ENCODE results near the gene CST9L. TPM values are rescaled to one million over a fixed set of nuclear protein-coding genes. Genes with fewer than 3 reads are reported as not detected.

CST9L gene
- total RNA-seq, 5 donors from 2014 or later (not counting 1 experiment from before 2014, with no cell fraction given): not detected

- Mint-ChIP-seq H3K27me3 (peaks cover 8 to 12% of the 10 kb centered on the region in 2 donors), H3K36me3 (no peaks in the 10 kb centered on the region), H3K27ac (no peak overlapping the region), H3K4me1 (no peaks in the 10 kb centered on the region), H3K4me3 (no peak overlapping the region), H3K9me3 (peaks cover 0 to 13% (median 0%) of the 10 kb centered on the region in 3 donors)
- Histone ChIP-seq H3K27ac (ENCODE audit: low read length) (no peak overlapping the region), H3K9me3 (no peaks in the 10 kb centered on the region), H3K27me3 (replicated peaks in 1 of 2; ENCODE audit: control insufficient read depth in 2 of 2, extremely low read depth in 1 of 2, insufficient read depth in 2 of 2, low read length in 1 of 2) (peaks cover 0 to 32% of the 10 kb centered on the region in 2 experiments), H3K4me3 (ENCODE audit: control insufficient read depth in 1 of 2, extremely low read depth in 1 of 2, low read length in 1 of 2) (no peak overlapping the region), H3K36me3 (ENCODE audit: control insufficient read depth in 2 of 2, extremely low read depth in 1 of 2, insufficient read depth in 1 of 2, low read length in 1 of 2) (no peaks in the 10 kb centered on the region), H3K4me1 (ENCODE audit: control insufficient read depth in 1 of 2, extremely low read depth in 1 of 2, insufficient read depth in 2 of 2, low read length in 2 of 2) (no peaks in the 10 kb centered on the region)
- ChIA-PET CTCF (no interaction called here), POLR2A (no interaction called here)
- DNase-seq: no peak
- ATAC-seq (replicated peaks in 1 of 4): no peak
- 71% methylated on average over 1 of the region's 7 CpGs for WGBS (ENCODE audit: insufficient coverage)
Measured at GRCh38 chr20:23566199-23566932, 1.9 kb downstream of the CST9L start.

- ATAC-seq (replicated peaks in 1 of 4): no peak
- no peaks in the 10 kb centered on the region for H3K4me1 ChIP-seq (ENCODE audit: control insufficient read depth in 1 of 2, extremely low read depth in 1 of 2, insufficient read depth in 2 of 2, low read length in 2 of 2)
- H3K4me3 ChIP-seq (ENCODE audit: control insufficient read depth in 1 of 2, extremely low read depth in 1 of 2, low read length in 1 of 2): no peak overlapping the region
- ChIA-PET POLR2A (no interaction called here), CTCF (no interaction called here)
- H3K36me3 ChIP-seq (ENCODE audit: control insufficient read depth in 2 of 2, extremely low read depth in 1 of 2, insufficient read depth in 1 of 2, low read length in 1 of 2): no peaks in the 10 kb centered on the region
- Mint-ChIP-seq H3K9me3 (peaks cover 0 to 13% (median 0%) of the 10 kb centered on the region in 3 donors), H3K4me3 (no peak overlapping the region), H3K27me3 (peaks cover 8 to 12% of the 10 kb centered on the region in 2 donors), H3K36me3 (no peaks in the 10 kb centered on the region), H3K4me1 (no peaks in the 10 kb centered on the region), H3K27ac (no peak overlapping the region)
- no peak overlapping the region for H3K27ac ChIP-seq (ENCODE audit: low read length)
- H3K9me3 ChIP-seq: no peaks in the 10 kb centered on the region
- DNase-seq: no peak
- H3K27me3 ChIP-seq (replicated peaks in 1 of 2; ENCODE audit: control insufficient read depth in 2 of 2, extremely low read depth in 1 of 2, insufficient read depth in 2 of 2, low read length in 1 of 2): peaks cover 0 to 32% of the 10 kb centered on the region in 2 experiments
- WGBS (ENCODE audit: insufficient coverage): 100% methylated on average over 1 of the region's 2 CpGs
Measured at GRCh38 chr20:23565503-23566045, 2.7 kb downstream of the CST9L start.

- ATAC-seq (replicated peaks in 1 of 4) (no peak), DNase-seq (no peak)
- ChIA-PET POLR2A (no interaction called here), CTCF (no interaction called here)
- no peak overlapping the region for H3K27ac Mint-ChIP-seq
- no peaks in the 10 kb centered on the region for H3K4me1 ChIP-seq (ENCODE audit: control insufficient read depth in 1 of 2, extremely low read depth in 1 of 2, insufficient read depth in 2 of 2, low read length in 2 of 2)
- H3K9me3 Mint-ChIP-seq: peaks cover 3 to 16% (median 4%) of the 10 kb centered on the region in 3 donors
- 86% methylated on average over 1 of the region's 3 CpGs for WGBS (ENCODE audit: insufficient coverage)
- peaks cover 0 to 32% of the 10 kb centered on the region in 2 experiments for H3K27me3 ChIP-seq (replicated peaks in 1 of 2; ENCODE audit: control insufficient read depth in 2 of 2, extremely low read depth in 1 of 2, insufficient read depth in 2 of 2, low read length in 1 of 2)
- H3K36me3 ChIP-seq (ENCODE audit: control insufficient read depth in 2 of 2, extremely low read depth in 1 of 2, insufficient read depth in 1 of 2, low read length in 1 of 2): no peaks in the 10 kb centered on the region
- no peaks in the 10 kb centered on the region for H3K36me3 Mint-ChIP-seq
- H3K27ac ChIP-seq (ENCODE audit: low read length): no peak overlapping the region
- peaks cover 11 to 15% of the 10 kb centered on the region in 2 donors for H3K27me3 Mint-ChIP-seq
- no peak overlapping the region for H3K4me3 ChIP-seq (ENCODE audit: control insufficient read depth in 1 of 2, extremely low read depth in 1 of 2, low read length in 1 of 2)
- no peak overlapping the region for H3K4me3 Mint-ChIP-seq
- no peaks in the 10 kb centered on the region for H3K9me3 ChIP-seq
- no peaks in the 10 kb centered on the region for H3K4me1 Mint-ChIP-seq
Measured at GRCh38 chr20:23564927-23565326, 3.4 kb downstream of the CST9L start.

- Histone ChIP-seq H3K27me3 (replicated peaks in 1 of 2; ENCODE audit: control insufficient read depth in 2 of 2, extremely low read depth in 1 of 2, insufficient read depth in 2 of 2, low read length in 1 of 2) (peaks cover 0 to 28% of the 10 kb centered on the region in 2 experiments), H3K27ac (ENCODE audit: low read length) (no peak overlapping the region), H3K4me1 (ENCODE audit: control insufficient read depth in 1 of 2, extremely low read depth in 1 of 2, insufficient read depth in 2 of 2, low read length in 2 of 2) (no peaks in the 10 kb centered on the region), H3K9me3 (no peaks in the 10 kb centered on the region), H3K36me3 (ENCODE audit: control insufficient read depth in 2 of 2, extremely low read depth in 1 of 2, insufficient read depth in 1 of 2, low read length in 1 of 2) (no peaks in the 10 kb centered on the region), H3K4me3 (ENCODE audit: control insufficient read depth in 1 of 2, extremely low read depth in 1 of 2, low read length in 1 of 2) (no peak overlapping the region)
- Mint-ChIP-seq H3K9me3 (peaks cover 6 to 28% (median 9%) of the 10 kb centered on the region in 3 donors), H3K36me3 (no peaks in the 10 kb centered on the region), H3K27ac (no peak overlapping the region), H3K4me1 (no peaks in the 10 kb centered on the region), H3K4me3 (no peak overlapping the region), H3K27me3 (peaks cover 13% of the 10 kb centered on the region in 2 donors)
- CTCF ChIA-PET: no interaction called here
- no peak for ATAC-seq (replicated peaks in 1 of 4)
- no peak for DNase-seq
- 67% methylated on average over 1 of the region's 1 CpG for WGBS (ENCODE audit: insufficient coverage)
- POLR2A ChIA-PET: no interaction called here
Measured at GRCh38 chr20:23562721-23563342, 5.5 kb downstream of the CST9L start.

GRCh38 chr20:23554401-23554800 lies 13.9 kb downstream of the CST9L start:
- Histone ChIP-seq H3K36me3 (ENCODE audit: control insufficient read depth in 2 of 2, extremely low read depth in 1 of 2, insufficient read depth in 1 of 2, low read length in 1 of 2) (no peaks in the 10 kb centered on the region), H3K27me3 (replicated peaks in 1 of 2; ENCODE audit: control insufficient read depth in 2 of 2, extremely low read depth in 1 of 2, insufficient read depth in 2 of 2, low read length in 1 of 2) (no peaks in the 10 kb centered on the region), H3K4me3 (ENCODE audit: control insufficient read depth in 1 of 2, extremely low read depth in 1 of 2, low read length in 1 of 2) (no peak overlapping the region), H3K27ac (ENCODE audit: low read length) (no peak overlapping the region), H3K9me3 (no peaks in the 10 kb centered on the region), H3K4me1 (ENCODE audit: control insufficient read depth in 1 of 2, extremely low read depth in 1 of 2, insufficient read depth in 2 of 2, low read length in 2 of 2) (no peaks in the 10 kb centered on the region)
- Mint-ChIP-seq H3K27me3 (peaks cover 5 to 10% of the 10 kb centered on the region in 2 donors), H3K9me3 (peaks cover 3 to 17% (median 8%) of the 10 kb centered on the region in 3 donors), H3K27ac (no peak overlapping the region), H3K4me1 (no peaks in the 10 kb centered on the region), H3K4me3 (no peak overlapping the region), H3K36me3 (no peaks in the 10 kb centered on the region)
- no peak for DNase-seq
- 40% methylated on average over 1 of the region's 1 CpG for WGBS (ENCODE audit: insufficient coverage)
- no peak for ATAC-seq (replicated peaks in 1 of 4)
- ChIA-PET POLR2A (no interaction called here), CTCF (interaction anchor here in 1 of 2 donors (0.6 kb wide), 1 partner anchor 460 kb away, joined by 5 read pairs; no protein-coding TSS in a partner anchor)

GRCh38 chr20:23551786-23552185 lies 16.5 kb downstream of the CST9L start:
- ATAC-seq (replicated peaks in 1 of 4) (no peak), DNase-seq (no peak)
- Histone ChIP-seq H3K27me3 (replicated peaks in 1 of 2; ENCODE audit: control insufficient read depth in 2 of 2, extremely low read depth in 1 of 2, insufficient read depth in 2 of 2, low read length in 1 of 2) (peaks cover 0 to 6% of the 10 kb centered on the region in 2 experiments), H3K9me3 (no peaks in the 10 kb centered on the region), H3K27ac (ENCODE audit: low read length) (no peak overlapping the region), H3K4me3 (ENCODE audit: control insufficient read depth in 1 of 2, extremely low read depth in 1 of 2, low read length in 1 of 2) (no peak overlapping the region), H3K4me1 (ENCODE audit: control insufficient read depth in 1 of 2, extremely low read depth in 1 of 2, insufficient read depth in 2 of 2, low read length in 2 of 2) (no peaks in the 10 kb centered on the region), H3K36me3 (ENCODE audit: control insufficient read depth in 2 of 2, extremely low read depth in 1 of 2, insufficient read depth in 1 of 2, low read length in 1 of 2) (no peaks in the 10 kb centered on the region)
- ChIA-PET CTCF (no interaction called here), POLR2A (no interaction called here)
- H3K4me1 Mint-ChIP-seq: no peaks in the 10 kb centered on the region
- H3K4me3 Mint-ChIP-seq: no peak overlapping the region
- no peak overlapping the region for H3K27ac Mint-ChIP-seq
- H3K36me3 Mint-ChIP-seq: no peaks in the 10 kb centered on the region
- H3K9me3 Mint-ChIP-seq: peaks cover 0 to 3% (median 0%) of the 10 kb centered on the region in 3 donors
- H3K27me3 Mint-ChIP-seq: peaks cover 4 to 5% of the 10 kb centered on the region in 2 donors

All from T-cell (primary cell).